OCI-LY7 (cell line): ENCODE results near the gene INPP5F. TPM values are rescaled to one million over a fixed set of nuclear protein-coding genes. Genes with fewer than 3 reads are reported as not detected.

Source experiments
- BruUV-seq: library from RNA; stranded (reverse); fragments of 400-500 nt; replicated peaks from 2 replicates; lab custom pipeline; 2021; lab: Mats Ljungman, UMichigan
- CTCF ChIA-PET: fragments of 300-600 bp; sonication (Branson Sonifier 250); formaldehyde crosslinking; loops from one replicate; lab custom pipeline; 2022; ENCODE audit warnings: antibody characterized with exemption; ENCODE audit not compliant: unreplicated experiment; lab: Charles Lee
- POLR2A ChIA-PET: fragments of 300-600 bp; sonication (Branson Sonifier 250); formaldehyde crosslinking; loops from one replicate; lab custom pipeline; 2022; ENCODE audit warnings: antibody characterized with exemption; lab: Charles Lee
- DNase-seq: peaks from one replicate; pipeline ENCODE4 v3.0.0-alpha.2; 2015; ENCODE audit warnings: low spot score
- H2AFZ ChIP-seq: fragments of 200-600 bp; sonication (generic), shearing (Covaris generic); 2 replicates; pipeline ENCODE4 v1.6.1; 2014; ENCODE audit warnings: mild to moderate bottlenecking, antibody characterized with exemption, low read length, moderate library complexity
- H3K27ac ChIP-seq: fragments of 200-600 bp; sonication (generic); 2 replicates; pipeline ENCODE4 v1.5.1; 2014; ENCODE audit warnings: mixed run types, low read depth, mild to moderate bottlenecking, moderate library complexity, low read length, inconsistent platforms; ENCODE audit not compliant: poor library complexity, severe bottlenecking
- H3K36me3 ChIP-seq: fragments of 200-600 bp; sonication (generic); 2 replicates; pipeline ENCODE4 v1.6.1; 2014; ENCODE audit warnings: mild to moderate bottlenecking, antibody characterized with exemption, low read length, moderate library complexity, mixed read lengths; ENCODE audit not compliant: insufficient read depth
- H3K4me1 ChIP-seq: fragments of 200-600 bp; sonication (generic); 2 replicates; pipeline ENCODE4 v1.5.1; 2014; ENCODE audit warnings: mild to moderate bottlenecking, low read length; ENCODE audit not compliant: insufficient read depth, poor library complexity, severe bottlenecking
- H3K4me2 ChIP-seq: fragments of 200-600 bp; sonication (generic); 2 replicates; pipeline ENCODE4 v1.6.1; 2014; ENCODE audit warnings: mild to moderate bottlenecking, low read length
- H3K4me3 ChIP-seq: fragments of 200-600 bp; sonication (generic); 2 replicates; pipeline ENCODE4 v1.5.1; 2014; ENCODE audit warnings: mild to moderate bottlenecking, low read depth, low read length; ENCODE audit not compliant: poor library complexity, severe bottlenecking
- H3K79me2 ChIP-seq: fragments of 200-600 bp; sonication (generic); 2 replicates; pipeline ENCODE4 v1.6.1; 2016; ENCODE audit warnings: low read depth, mild to moderate bottlenecking, low read length, moderate library complexity, mixed read lengths; ENCODE audit not compliant: insufficient read depth
- H3K9me2 ChIP-seq: fragments of 200-600 bp; sonication (generic); 2 replicates; pipeline ENCODE4 v1.6.1; 2016; ENCODE audit warnings: mild to moderate bottlenecking, low read length, mixed read lengths; ENCODE audit not compliant: insufficient read depth
- H3K9me3 ChIP-seq: fragments of 200-600 bp; sonication (generic); 2 replicates; pipeline ENCODE4 v1.6.1; 2014; ENCODE audit warnings: mild to moderate bottlenecking, mixed run types, low read length, mixed read lengths
- H4K20me1 ChIP-seq: fragments of 200-600 bp; sonication (generic); 2 replicates; pipeline ENCODE4 v1.6.1; 2014; ENCODE audit warnings: mild to moderate bottlenecking, antibody characterized with exemption, low read length, moderate library complexity, mixed read lengths; ENCODE audit not compliant: insufficient read depth
- CTCF ChIP-seq: fragments of 200-600 bp; sonication (generic); conservative IDR thresholded peaks from 2 replicates; pipeline ENCODE4 v1.5.1; 2014; ENCODE audit warnings: mild to moderate bottlenecking, antibody characterized with exemption, low read length, moderate library complexity, mixed read lengths
- EZH2phosphoT487 ChIP-seq: fragments of 200-600 bp; sonication (generic); IDR thresholded peaks from 2 replicates; pipeline ENCODE4 v1.6.1; 2018; ENCODE audit warnings: low read depth, borderline replicate concordance, mild to moderate bottlenecking, mixed run types, antibody characterized with exemption, low read length, moderate library complexity, mixed read lengths
- intact Hi-C: fragments of 100-400 bp; cut with micrococcal nuclease; formaldehyde crosslinking; loops from one replicate; pipeline ENCODE4 v1.10.0; 2022; ENCODE audit not compliant: unreplicated experiment
- total RNA-seq, 2 experiments: library from RNA; depleted of rRNA in 1 of 2; stranded (reverse); fragments of >200 nt in 1 of 2; shearing (Covaris generic) in 1 of 2; gene quantifications; 2 replicates each; pipeline ENCODE4 v1.2.3, GENCODE V29; 2014 to 2022

Gene INPP5F
- total RNA-seq, 2 experiments from 2014 or later = 6.2 to 12.8 TPM

- H3K9me3 ChIP-seq = no peaks in the 10 kb centered on the region
- CTCF ChIA-PET = no interaction called here
- intact Hi-C loops = no loop called here
- no peak overlapping the region for H3K27ac ChIP-seq
- no peaks in the 10 kb centered on the region for H3K79me2 ChIP-seq
- TF ChIP-seq CTCF (no peak), EZH2phosphoT487 (no peak)
- BruUV-seq = no TSS peak
- H3K4me3 ChIP-seq = no peak overlapping the region
- no peaks in the 10 kb centered on the region for H3K9me2 ChIP-seq
- POLR2A ChIA-PET = interaction anchor here (0.7 to 1.3 kb wide), 2 partner anchors 33 to 41 kb away, joined by 3 to 4 read pairs; no protein-coding TSS in a partner anchor
- no peak overlapping the region for H3K4me2 ChIP-seq
- no peak overlapping the region for H2AFZ ChIP-seq
- no peaks in the 10 kb centered on the region for H3K4me1 ChIP-seq
- H3K36me3 ChIP-seq = peaks cover 100% of the 10 kb centered on the region
- no peak for DNase-seq
- H4K20me1 ChIP-seq = no peaks in the 10 kb centered on the region
Measured at GRCh38 chr10:119831656-119832055, 105.8 kb downstream of the INPP5F start.

- Histone ChIP-seq H3K9me2 (no peaks in the 10 kb centered on the region), H3K27ac (no peak overlapping the region), H3K4me3 (no peak overlapping the region), H3K4me1 (no peaks in the 10 kb centered on the region), H3K36me3 (peaks cover 100% of the 10 kb centered on the region), H3K79me2 (no peaks in the 10 kb centered on the region), H3K9me3 (no peaks in the 10 kb centered on the region), H2AFZ (no peak overlapping the region), H3K4me2 (no peak overlapping the region), H4K20me1 (no peaks in the 10 kb centered on the region)
- no peak for TF ChIP-seq CTCF
- no peak for TF ChIP-seq EZH2phosphoT487
- no TSS peak for BruUV-seq
- ChIA-PET CTCF (no interaction called here), POLR2A (no interaction called here)
- intact Hi-C loops = no loop called here
- no peak for DNase-seq
Measured at GRCh38 chr10:119832951-119833350, 107.1 kb downstream of the INPP5F start.

- H4K20me1 ChIP-seq = no peaks in the 10 kb centered on the region
- no peak overlapping the region for H2AFZ ChIP-seq
- TF ChIP-seq EZH2phosphoT487 = no peak
- H3K4me2 ChIP-seq = no peak overlapping the region
- no peak for DNase-seq
- intact Hi-C loops = no loop called here
- ChIA-PET POLR2A (no interaction called here), CTCF (no interaction called here)
- no peaks in the 10 kb centered on the region for H3K4me1 ChIP-seq
- H3K9me3 ChIP-seq = no peaks in the 10 kb centered on the region
- H3K79me2 ChIP-seq = no peaks in the 10 kb centered on the region
- peaks cover 98% of the 10 kb centered on the region for H3K36me3 ChIP-seq
- no peaks in the 10 kb centered on the region for H3K9me2 ChIP-seq
- no peak overlapping the region for H3K4me3 ChIP-seq
- no peak overlapping the region for H3K27ac ChIP-seq
- no TSS peak for BruUV-seq
Measured at GRCh38 chr10:119834188-119834587, 108.3 kb downstream of the INPP5F start.
